ENCODE results near the gene AAR2.

The AAR2 gene

GRCh38 chr20:36275011-36275410 lies 38.7 kb downstream of the AAR2 start:
- no peaks in the 10 kb centered on the region for H3F3A ChIP-seq (ENCODE audit: control insufficient read depth, insufficient read depth)
- H3K4me3 ChIP-seq (ENCODE audit: low read length), result no peak overlapping the region
- no peak for TF ChIP-seq CTCF (IDR thresholded peaks at IDR 0.05; ENCODE audit: low read depth, low read length, poor library complexity, severe bottlenecking)
- H3K27ac ChIP-seq (ENCODE audit: low read depth, low read length), result no peak overlapping the region
- H3K9me2 ChIP-seq (replicated peaks; ENCODE audit: control insufficient read depth, low read length), result no peaks in the 10 kb centered on the region
- no peaks in the 10 kb centered on the region for H3K79me2 ChIP-seq (ENCODE audit: control insufficient read depth, low read length)
- H3K27me3 ChIP-seq (ENCODE audit: control insufficient read depth, low read length), result no peaks in the 10 kb centered on the region
- no peaks in the 10 kb centered on the region for H4K20me1 ChIP-seq (ENCODE audit: control insufficient read depth, insufficient read depth, low read depth, low read length)
- no peaks in the 10 kb centered on the region for H3K9me3 ChIP-seq (ENCODE audit: control insufficient read depth, insufficient read depth, low read length)
- H3K4me1 ChIP-seq (ENCODE audit: control insufficient read depth, low read length), result no peaks in the 10 kb centered on the region
- H3K4me2 ChIP-seq (ENCODE audit: low read length), result no peak overlapping the region
- H3K36me3 ChIP-seq (ENCODE audit: control insufficient read depth, low read length), result no peaks in the 10 kb centered on the region

- H3K27ac ChIP-seq (ENCODE audit: low read depth, low read length), result no peak overlapping the region
- no peaks in the 10 kb centered on the region for H3K9me2 ChIP-seq (replicated peaks; ENCODE audit: control insufficient read depth, low read length)
- H3K27me3 ChIP-seq (ENCODE audit: control insufficient read depth, low read length), result no peaks in the 10 kb centered on the region
- H4K20me1 ChIP-seq (ENCODE audit: control insufficient read depth, insufficient read depth, low read depth, low read length), result no peaks in the 10 kb centered on the region
- no peak overlapping the region for H3K4me3 ChIP-seq (ENCODE audit: low read length)
- TF ChIP-seq CTCF (IDR thresholded peaks at IDR 0.05; ENCODE audit: low read depth, low read length, poor library complexity, severe bottlenecking) (no peak), EZH2phosphoT487 (IDR thresholded peaks at IDR 0.05; ENCODE audit: borderline replicate concordance, low read length) (no peak)
- H3K36me3 ChIP-seq (ENCODE audit: control insufficient read depth, low read length), result no peaks in the 10 kb centered on the region
- no peak overlapping the region for H3K4me2 ChIP-seq (ENCODE audit: low read length)
- H3K9me3 ChIP-seq (ENCODE audit: control insufficient read depth, insufficient read depth, low read length), result no peaks in the 10 kb centered on the region
- H3K4me1 ChIP-seq (ENCODE audit: control insufficient read depth, low read length), result no peaks in the 10 kb centered on the region
- H3K79me2 ChIP-seq (ENCODE audit: control insufficient read depth, low read length), result no peaks in the 10 kb centered on the region
- no peaks in the 10 kb centered on the region for H3F3A ChIP-seq (ENCODE audit: control insufficient read depth, insufficient read depth)
Observed at GRCh38 chr20:36275441-36276189, 39.3 kb downstream of the AAR2 start.

- no peaks in the 10 kb centered on the region for H4K20me1 ChIP-seq (ENCODE audit: control insufficient read depth, insufficient read depth, low read depth, low read length)
Observed at GRCh38 chr20:36277546-36277945, 41.3 kb downstream of the AAR2 start.

More at GRCh38 chr20:36277546-36277945, 41.3 kb downstream of the AAR2 start:
- Histone ChIP-seq H3K27me3 (ENCODE audit: control insufficient read depth, low read length) (no peaks in the 10 kb centered on the region), H3K4me3 (ENCODE audit: low read length) (no peak overlapping the region), H3K36me3 (ENCODE audit: control insufficient read depth, low read length) (no peaks in the 10 kb centered on the region), H3K27ac (ENCODE audit: low read depth, low read length) (no peak overlapping the region), H3K9me2 (replicated peaks; ENCODE audit: control insufficient read depth, low read length) (no peaks in the 10 kb centered on the region), H3K4me2 (ENCODE audit: low read length) (no peak overlapping the region), H3K4me1 (ENCODE audit: control insufficient read depth, low read length) (no peaks in the 10 kb centered on the region), H3K9me3 (ENCODE audit: control insufficient read depth, insufficient read depth, low read length) (no peaks in the 10 kb centered on the region), H3K79me2 (ENCODE audit: control insufficient read depth, low read length) (no peaks in the 10 kb centered on the region), H3F3A (ENCODE audit: control insufficient read depth, insufficient read depth) (no peaks in the 10 kb centered on the region)
- TF ChIP-seq CTCF (IDR thresholded peaks at IDR 0.05; ENCODE audit: low read depth, low read length, poor library complexity, severe bottlenecking), result no peak
- TF ChIP-seq EZH2phosphoT487 (IDR thresholded peaks at IDR 0.05; ENCODE audit: borderline replicate concordance, low read length), result no peak

All from DOHH2 (cell line).